ENCODE measurements around the gene DLK1.

DNA sequence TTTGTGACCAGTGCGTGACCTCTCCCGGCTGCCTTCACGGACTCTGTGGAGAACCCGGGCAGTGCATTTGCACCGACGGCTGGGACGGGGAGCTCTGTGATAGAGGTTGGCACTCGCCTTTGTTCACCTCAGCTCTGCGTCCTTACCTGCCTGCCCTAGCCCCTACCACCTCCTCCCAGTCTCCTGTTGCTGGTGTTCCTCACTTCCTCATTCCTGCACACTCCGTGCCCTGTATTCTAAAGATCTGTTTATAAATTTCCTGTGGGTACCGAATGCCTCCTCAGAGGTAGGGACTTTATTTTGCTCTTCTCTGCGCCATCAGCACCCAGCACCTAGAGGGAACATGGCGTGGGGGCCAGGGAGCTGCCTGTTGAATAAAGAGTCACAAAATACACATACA is 2.3 kb downstream of the DLK1 start:
- TF ChIP-seq, protein P1, sequence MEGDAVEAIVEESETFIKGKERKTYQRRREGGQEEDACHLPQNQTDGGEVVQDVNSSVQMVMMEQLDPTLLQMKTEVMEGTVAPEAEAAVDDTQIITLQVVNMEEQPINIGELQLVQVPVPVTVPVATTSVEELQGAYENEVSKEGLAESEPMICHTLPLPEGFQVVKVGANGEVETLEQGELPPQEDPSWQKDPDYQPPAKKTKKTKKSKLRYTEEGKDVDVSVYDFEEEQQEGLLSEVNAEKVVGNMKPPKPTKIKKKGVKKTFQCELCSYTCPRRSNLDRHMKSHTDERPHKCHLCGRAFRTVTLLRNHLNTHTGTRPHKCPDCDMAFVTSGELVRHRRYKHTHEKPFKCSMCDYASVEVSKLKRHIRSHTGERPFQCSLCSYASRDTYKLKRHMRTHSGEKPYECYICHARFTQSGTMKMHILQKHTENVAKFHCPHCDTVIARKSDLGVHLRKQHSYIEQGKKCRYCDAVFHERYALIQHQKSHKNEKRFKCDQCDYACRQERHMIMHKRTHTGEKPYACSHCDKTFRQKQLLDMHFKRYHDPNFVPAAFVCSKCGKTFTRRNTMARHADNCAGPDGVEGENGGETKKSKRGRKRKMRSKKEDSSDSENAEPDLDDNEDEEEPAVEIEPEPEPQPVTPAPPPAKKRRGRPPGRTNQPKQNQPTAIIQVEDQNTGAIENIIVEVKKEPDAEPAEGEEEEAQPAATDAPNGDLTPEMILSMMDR (IDR thresholded peaks at IDR 0.05): no peak
- no peak for TF ChIP-seq POLR2A (IDR thresholded peaks at IDR 0.05)

Data from testis (tissue), 2 donors.